ENCODE data around the gene RNASE1. TPM values are rescaled to one million over a fixed set of nuclear protein-coding genes. Genes with fewer than 3 reads are reported as not detected.
"Not testable (repeated sequence)": the region's sequence is repeated elsewhere in the genome, so short reads cannot be mapped to it uniquely, and the experiment has no call there.

Gene RNASE1
- polyA plus RNA-seq, result 100 to 1,000 TPM; 143 to 531 (median 481) TPM

DNA sequence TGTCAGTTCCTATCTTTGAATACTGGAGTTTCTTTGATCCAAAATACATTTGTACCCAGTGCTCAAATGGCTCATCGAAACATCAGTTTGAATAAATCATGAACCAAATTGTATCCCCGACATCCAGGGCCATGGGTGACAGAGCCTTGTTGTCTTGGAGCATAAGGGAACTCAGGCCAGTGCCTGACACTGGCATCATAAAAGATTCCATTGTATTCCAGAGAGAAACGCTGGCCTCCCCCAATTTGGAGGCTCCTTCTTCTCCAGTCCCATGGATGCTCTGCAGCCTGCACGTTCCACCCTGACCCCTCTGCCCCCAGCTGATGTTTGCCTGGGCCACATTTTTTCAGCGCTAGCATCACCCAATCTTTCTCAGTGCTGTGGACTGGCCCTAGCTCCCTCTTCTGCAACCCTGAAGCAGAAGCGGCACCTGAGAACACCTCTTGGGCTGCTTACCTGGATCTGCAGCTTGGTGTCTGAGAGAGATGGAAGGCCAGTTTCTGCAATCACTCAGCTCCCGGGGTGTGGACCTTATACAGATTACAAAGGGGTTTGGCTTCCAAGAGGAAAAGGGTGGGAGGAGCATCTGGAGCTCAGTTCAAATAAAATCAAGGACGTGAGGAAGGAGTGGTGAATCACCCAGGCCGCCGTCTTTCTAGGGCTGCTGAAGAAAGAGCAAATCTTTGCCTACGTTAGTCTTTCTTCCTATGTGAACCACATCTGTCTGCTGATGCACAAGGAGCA lies at the start of gene RNASE1:
TSS of gene RNASE1 (minus strand) at position 504 of the 744 bp plus-strand sequence. CDS start 776 bp downstream, outside the sequence.
- no peak within 1 kb of the TSS for H3K27ac ChIP-seq (ENCODE audit: low read depth, low read length)
- WGBS, 3 donors, result 30 to 59% (median 53%) methylated on average over 11 of the region's 11 CpGs

DNA sequence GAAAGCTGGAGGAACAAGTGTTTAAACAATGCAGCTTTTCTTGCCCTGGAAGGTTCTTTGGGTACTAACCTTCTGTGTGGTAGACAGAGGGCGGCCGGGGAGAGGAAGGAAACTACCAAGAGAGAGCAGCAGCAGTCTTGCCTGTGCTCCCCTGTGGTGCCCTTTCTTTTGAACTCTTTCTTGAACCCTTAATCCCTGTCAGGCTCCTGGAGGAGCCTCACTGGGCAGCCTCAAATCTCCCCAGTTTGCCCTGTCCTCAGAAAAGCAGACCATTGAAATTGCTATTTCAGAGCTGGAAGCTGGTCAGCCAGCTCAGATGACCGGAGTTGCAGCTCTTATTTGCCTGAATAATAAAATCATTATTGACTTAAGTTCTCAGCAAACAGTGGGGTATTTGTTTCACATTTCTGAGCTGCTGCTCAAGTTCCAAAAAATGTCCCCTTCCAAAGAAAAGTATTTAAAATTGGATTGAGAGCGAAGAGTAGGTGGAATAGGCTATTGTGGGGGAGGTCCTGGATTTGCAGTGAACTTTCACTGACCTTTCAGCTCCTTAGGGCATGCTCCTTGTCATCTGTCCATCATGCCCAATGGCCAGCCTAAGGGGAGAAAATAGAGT lies 46.4 kb upstream of the RNASE1 start:
- H3K27ac ChIP-seq (ENCODE audit: low read depth, low read length), result no peak overlapping the region
- WGBS, 3 donors, result 33 to 54% (median 52%) methylated on average over 4 of the region's 4 CpGs

DNA sequence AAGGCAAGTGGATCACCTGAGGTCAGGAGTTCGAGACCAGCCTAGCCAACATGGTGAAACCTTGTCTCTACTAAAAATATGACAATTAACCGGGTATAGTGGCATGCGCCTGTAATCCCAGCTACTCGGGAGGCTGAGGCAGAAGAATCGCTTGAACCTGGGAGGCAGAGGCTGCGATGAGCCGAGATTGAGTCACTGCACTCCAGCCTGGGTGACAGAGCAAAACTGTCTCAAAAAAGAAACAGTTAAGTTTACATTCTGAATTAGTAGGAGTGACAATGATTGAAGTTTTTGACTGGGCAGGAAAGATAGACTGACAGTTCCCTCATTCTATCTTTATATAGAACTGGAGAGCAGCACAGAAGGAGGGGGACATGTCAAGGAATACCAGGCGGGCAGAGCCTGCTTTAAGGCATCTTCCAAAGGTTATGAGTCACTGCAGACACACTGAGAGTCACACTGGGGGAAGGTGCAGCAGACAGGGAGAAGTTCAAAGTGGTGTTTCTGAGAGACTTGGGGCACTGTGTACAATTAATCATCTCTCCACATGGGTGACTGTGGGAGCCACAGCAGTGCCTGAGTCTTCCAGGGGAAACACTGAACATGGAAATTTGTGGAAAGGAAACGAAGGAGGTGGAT lies 45.8 kb upstream of the RNASE1 start:
- H3K27ac ChIP-seq (ENCODE audit: low read depth, low read length), result no peak overlapping the region
- WGBS, 3 donors, result 75 to 84% (median 83%) methylated on average over 9 of the region's 9 CpGs

DNA sequence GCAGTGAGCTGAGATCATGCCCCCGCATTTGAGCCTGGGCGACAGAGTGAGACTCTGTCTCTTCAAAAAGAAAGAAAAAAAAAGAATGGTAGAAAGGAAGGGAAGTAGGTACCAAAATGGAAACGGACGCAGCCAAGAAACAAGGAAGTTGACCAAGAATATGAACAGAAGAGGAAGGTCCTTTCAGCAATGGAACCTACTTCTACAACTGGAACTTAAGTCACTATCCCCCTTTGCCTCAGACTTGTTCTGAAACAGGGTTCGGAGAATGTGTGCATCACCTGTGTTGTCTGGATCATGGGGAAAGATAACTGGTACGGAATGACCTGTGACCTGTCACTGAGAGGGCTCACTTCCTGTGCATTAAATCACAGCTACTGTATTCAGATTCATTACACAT lies 43.9 kb upstream of the RNASE1 start:
- 72 to 95% (median 84%) methylated on average over 6 of the region's 6 CpGs for WGBS, 3 donors
- H3K27ac ChIP-seq (ENCODE audit: low read depth, low read length), result no peak overlapping the region

DNA sequence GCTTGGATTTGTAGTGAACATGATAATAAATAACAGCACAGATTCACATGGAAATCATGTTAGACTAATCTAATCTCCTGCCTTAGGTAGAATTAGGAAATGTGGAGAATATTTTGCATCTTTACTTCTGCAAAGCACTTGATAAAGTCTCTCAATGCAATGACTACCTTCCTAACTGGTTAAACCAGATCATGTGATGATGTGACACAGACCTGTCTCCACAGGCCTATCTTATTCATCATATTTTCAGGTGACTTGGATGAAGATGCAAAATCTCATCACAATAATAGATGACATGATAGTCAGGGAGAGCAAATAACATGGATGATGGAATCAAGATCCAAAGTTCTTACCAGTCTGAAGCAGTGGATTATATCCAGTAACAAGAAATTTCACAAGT lies 38.5 kb upstream of the RNASE1 start:
- no peak overlapping the region for H3K27ac ChIP-seq (ENCODE audit: low read depth, low read length)

DNA sequence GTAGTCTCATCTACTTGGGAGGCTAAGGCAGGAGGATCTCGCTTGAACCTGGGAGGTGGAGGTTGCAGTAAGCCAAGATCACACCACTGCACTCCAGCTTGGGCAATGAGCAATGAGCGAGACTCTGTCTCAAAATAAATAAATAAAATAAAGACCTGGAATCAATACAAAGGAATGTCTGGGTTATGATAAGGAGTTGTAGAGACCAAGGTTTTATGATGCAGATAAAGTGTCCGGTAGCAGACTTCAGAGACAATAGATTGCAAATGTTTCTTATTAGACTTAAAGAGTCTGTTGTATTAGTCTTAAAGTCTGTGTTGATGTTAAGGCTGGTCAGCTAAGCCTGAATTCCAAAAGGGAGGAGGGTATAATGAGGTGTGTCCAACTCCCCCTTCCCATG lies 35.2 kb upstream of the RNASE1 start:
- WGBS, 3 donors, result 39 to 62% (median 58%) methylated on average over 3 of the region's 3 CpGs

DNA sequence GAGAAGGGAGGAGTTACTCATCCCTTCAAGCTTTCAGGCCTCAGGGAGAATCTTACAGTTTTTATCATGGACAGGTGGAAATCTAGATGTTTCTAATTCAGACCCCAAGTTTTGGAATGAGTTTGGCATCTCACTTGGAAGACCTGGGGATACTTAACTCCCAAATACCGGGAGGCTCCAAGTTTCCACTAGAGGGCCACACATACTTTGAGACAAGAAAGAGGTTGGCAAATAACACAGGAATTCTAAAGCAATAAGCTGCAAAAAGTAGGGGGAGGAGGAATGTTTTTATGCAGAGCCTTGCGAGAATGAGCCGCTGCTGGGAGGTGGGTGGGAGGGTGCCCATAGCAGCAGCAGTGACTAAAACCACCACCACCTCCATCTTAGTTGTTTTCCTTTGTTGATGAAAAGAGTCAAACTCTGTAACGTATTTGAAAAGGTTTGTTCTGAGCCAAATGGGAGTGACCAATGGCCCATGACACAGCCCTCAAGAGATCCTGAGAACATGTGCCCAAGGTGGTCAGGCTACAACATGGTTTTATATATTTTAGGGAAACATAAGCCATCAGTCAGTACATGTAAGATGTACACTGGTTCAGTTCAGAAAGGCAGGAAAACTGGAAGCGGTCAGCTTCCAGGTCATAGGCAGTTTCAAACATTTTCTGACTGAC lies 34.2 kb upstream of the RNASE1 start:
- no peak overlapping the region for H3K27ac ChIP-seq (ENCODE audit: low read depth, low read length)
- 29 to 56% (median 56%) methylated on average over 5 of the region's 5 CpGs for WGBS, 3 donors

More for the DNA sequence above, 35.2 kb upstream of the RNASE1 start:
- H3K27ac ChIP-seq (ENCODE audit: low read depth, low read length), result no peak overlapping the region

DNA sequence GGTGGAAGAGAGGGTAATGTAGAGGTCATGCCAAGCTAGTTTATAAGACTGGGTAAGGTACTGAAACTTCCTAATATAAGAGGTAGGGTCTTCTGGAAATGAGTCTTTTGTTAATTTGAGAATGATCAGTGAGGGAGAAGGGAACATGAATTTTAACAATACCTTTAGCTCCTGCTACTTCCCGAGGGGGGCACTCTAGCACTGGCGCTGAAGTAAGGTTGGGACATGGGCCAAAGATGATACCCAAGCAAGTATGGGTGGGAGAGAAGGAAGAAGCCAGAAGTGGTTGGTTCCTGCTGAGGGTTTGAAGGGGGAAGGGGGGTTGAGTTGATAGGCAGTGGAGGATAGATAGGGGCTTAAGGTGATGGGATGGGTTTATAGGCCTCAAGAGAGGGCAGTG lies 32.3 kb upstream of the RNASE1 start:
- WGBS, 3 donors, result 84 to 98% (median 87%) methylated on average over 2 of the region's 2 CpGs

DNA sequence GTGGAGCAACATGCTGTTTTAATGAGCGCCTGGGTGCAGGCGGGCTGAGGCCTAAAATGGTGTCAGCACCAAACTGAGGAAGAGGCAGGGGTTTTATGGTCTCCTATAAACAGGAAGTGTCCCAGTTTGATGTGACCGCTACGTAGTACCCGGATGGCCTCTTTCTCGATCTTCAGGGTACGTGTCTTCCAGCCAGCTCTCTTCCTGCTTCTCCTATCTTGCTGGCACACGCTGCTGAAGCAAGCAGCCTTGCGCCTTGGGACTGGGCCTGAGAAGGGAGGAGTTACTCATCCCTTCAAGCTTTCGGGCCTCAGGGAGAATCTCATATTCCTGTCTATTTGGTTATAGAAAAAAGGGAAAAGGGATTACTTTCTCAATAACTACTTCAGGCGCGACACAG lies 28.2 kb upstream of the RNASE1 start:
- WGBS, 3 donors, result 82 to 94% (median 84%) methylated on average over 12 of the region's 12 CpGs
- H3K27ac ChIP-seq (ENCODE audit: low read depth, low read length), result no peak overlapping the region

More for the DNA sequence above, 32.3 kb upstream of the RNASE1 start:
- H3K27ac ChIP-seq (ENCODE audit: low read depth, low read length), result no peak overlapping the region

DNA sequence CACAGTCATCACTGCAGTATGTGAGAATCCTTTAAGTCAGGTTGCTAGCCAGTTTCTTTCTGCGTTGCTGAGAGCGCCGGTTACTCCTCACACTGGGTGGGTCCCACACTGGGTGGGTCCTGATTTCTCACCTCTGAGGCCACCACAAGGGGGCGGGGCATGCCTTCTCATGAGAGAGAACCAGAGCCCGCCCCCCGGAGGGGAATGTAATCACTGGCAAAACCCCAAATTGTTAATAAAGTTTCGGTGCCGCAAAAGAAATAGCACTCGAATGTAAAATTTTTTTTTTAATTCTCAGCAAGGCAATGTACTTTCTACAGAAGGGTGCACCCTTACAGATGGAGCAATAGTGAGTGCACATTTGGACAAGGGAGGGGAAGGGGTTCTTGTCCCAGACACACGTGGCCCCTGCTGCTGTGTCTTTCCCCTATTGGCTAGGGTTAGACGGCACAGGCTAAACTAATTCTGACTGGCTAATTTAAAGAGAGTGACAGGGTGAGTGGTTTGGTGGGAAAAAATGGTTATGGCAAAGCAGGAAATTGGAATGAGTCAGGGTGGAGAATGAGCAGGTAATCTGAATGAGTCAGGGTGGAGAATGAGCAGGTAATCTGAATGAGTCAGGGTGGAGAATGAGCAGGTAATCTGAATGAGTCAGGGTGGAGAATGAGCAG lies 25.5 kb upstream of the RNASE1 start:
- WGBS, 3 donors, result 88 to 93% (median 92%) methylated on average over 11 of the region's 11 CpGs

DNA sequence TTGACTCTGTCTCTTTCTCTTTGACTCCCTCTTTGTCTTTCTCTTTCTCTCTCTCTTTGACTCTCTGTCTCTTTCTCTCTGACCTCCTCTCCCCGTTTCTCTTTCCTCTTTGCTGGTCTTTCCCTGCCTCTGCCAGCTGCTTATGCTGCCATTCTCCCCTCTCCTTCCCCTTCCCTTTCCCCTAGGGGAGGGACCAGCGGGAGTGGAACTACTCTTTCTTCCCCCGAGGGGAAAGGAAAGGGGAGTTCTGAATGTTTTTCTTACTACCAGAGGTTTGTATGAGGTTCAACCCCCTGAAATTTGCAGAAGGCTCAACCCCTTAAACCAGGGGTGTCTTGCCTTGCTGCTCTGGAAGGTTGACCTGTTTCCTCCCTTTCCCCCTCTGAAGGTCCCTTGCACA lies 24.7 kb upstream of the RNASE1 start:
- WGBS, 3 donors, result 34 to 74% (median 42%) methylated on average over 3 of the region's 3 CpGs
- no peak overlapping the region for H3K27ac ChIP-seq (ENCODE audit: low read depth, low read length)

More for the DNA sequence above, 25.5 kb upstream of the RNASE1 start:
- H3K27ac ChIP-seq (ENCODE audit: low read depth, low read length), result not testable (repeated sequence)

DNA sequence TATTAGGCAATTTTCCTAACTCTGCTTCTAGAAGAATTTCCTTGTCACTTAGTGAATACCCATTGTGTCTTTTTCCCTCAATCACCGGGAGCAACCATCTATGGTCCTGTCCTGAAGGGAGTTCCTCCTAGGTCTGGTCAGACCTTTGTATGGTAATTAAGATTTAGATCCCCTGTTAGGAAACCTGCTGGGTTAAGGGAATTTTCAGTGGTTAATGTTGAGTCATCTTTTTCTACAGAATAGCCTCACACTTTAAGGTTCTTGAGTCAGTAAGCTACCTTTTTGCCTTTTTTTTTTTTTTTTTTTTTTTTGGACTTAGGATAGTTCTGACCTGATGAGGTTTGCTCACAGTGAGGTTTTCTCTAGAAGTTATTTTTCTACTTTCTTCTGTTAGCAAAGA lies 24.0 kb upstream of the RNASE1 start:
- WGBS, 3 donors, result 51 to 64% (median 57%) methylated on average over 1 of the region's 1 CpG
- not testable (repeated sequence) for H3K27ac ChIP-seq (ENCODE audit: low read depth, low read length)

DNA sequence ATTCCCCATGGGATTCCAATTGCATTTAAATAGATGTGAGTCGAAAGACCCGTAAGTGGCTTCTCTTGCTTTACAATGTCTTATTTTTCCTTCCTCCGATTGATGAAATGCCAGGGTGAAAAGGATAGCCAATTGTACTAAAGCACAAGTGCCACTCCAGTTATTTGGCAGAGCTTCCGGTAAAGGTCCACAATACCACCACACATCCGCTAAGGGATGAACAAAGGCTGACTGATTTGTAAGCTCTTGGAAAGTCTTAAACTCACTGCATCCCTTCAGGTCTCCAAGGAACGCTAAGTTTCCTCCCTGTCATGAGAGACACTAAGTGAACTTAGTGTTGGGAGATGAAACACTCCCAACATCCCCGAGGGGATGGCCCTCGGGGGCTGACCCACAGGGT lies 21.2 kb upstream of the RNASE1 start:
- 72 to 89% (median 89%) methylated on average over 8 of the region's 8 CpGs for WGBS, 3 donors
- H3K27ac ChIP-seq (ENCODE audit: low read depth, low read length), result no peak overlapping the region

DNA sequence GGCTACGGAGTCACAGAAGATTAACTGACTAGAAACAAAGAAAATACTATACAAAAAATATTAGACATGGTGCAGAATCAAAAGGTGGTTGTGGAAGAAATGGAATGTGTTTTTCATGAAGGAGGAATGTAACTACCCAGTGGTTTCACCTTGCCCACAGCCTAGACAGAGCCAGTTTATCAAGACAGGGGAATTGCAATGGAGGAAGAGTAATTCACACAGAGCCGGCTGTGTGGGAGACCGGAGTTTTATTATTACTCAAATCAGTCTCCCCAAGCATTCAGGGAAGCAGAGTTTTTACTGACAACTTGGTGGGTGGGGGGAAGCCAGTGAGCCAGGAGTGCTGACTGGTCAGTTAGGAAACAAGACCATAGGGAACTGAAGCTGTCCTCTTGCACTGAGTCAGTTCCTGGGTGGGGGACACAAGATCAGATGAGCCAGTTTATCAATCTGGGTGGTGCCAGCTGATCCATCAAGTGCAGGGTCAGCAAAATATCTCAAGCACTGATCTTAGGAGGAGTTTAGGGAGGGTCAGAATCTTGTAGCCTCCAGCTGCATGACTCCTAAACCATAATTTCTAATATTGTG lies 19.0 kb upstream of the RNASE1 start:
- not testable (repeated sequence) for H3K27ac ChIP-seq (ENCODE audit: low read depth, low read length)
- 59 to 65% (median 65%) methylated on average over 3 of the region's 3 CpGs for WGBS, 3 donors

DNA sequence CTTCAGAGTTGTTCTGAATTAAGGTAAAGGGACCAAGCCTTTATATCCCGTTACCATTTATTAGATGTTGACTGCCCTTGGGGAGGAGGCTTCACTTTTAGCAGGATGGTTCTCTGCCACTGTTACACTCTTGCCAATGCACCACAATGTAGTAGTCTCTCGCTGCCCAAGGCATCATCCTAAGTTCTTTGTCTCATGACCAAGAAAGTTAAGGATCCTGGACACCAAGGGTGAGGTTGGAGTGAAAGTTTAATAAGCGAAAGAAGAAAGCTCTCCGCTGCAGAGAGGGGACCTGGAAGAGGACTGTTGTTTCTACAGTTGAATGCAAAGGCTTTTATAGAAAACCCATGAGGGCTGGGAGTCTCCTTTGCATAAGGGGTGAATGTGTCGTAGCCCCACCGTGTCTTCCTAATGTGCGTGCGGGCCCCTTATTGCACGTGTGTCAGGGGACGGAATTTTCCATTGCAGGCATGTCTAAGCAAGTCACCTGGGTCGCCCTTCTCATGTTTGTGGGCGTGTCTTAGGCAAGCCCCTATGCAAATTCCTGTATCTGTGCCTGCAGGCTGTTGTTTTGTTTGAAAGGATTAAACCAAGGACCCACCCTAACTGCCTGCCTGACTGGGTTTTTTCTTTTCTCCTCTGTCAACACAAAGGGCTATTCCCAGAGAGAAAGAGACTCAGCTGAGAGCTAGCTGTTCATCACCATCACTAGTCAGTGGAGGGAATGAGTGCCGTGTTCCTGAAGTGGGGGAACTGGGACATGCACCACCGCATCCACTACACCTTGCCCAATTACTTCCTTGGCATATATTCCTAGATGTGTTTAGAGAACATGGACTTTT lies 17.6 kb upstream of the RNASE1 start:
- no peak overlapping the region for H3K27ac ChIP-seq (ENCODE audit: low read depth, low read length)
- 89 to 92% (median 91%) methylated on average over 14 of the region's 14 CpGs for WGBS, 3 donors

DNA sequence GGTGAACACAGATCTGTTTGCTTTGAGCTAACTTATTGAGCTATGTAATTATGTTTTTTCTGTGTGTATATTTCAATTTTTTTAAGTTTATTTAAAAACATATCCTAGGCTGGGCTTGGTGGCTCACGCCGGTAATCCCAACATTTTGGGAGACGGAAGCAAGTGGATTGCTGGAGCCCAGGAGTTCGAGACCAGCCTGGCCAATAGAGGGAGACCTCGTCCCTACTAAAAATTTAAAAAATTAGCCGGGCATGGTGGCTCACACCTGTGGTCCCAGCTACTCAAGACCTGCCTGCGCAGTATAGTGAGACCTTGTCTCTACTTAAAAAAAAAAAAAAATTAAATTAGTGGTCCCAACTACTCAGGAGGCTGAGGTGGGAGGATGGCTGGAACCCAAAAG lies 16.2 kb upstream of the RNASE1 start:
- H3K27ac ChIP-seq (ENCODE audit: low read depth, low read length), result no peak overlapping the region
- 73 to 85% (median 85%) methylated on average over 7 of the region's 7 CpGs for WGBS, 3 donors

DNA sequence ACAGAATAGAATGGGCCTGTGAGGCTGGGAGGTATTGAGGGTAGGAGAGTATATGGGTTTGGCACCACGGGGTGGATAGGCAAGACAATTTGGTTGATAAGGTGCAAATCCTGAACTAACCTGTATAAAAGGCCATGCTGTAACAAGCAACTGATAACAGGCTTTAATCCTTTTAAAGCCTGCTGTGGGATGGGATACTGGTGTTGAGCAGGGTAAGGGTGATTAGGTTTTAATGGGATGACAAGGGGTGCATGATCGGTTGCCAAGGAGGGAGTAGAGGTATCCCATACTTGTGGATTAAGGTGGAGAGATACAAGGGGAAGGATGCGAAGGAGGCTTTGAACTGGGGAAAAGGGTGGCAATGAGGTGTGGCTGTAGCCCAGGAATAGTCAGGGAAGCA lies 13.3 kb upstream of the RNASE1 start:
- 76 to 84% (median 78%) methylated on average over 3 of the region's 3 CpGs for WGBS, 3 donors
- H3K27ac ChIP-seq (ENCODE audit: low read depth, low read length), result not testable (repeated sequence)
